ENCODE measurements around the gene SYNE2.

GRCh38 chr14:64185184-64185583 lies 332.4 kb downstream of the SYNE2 start:
- TF ChIP-seq CTCF (IDR thresholded peaks at IDR 0.05) (no peak), POLR2A (IDR thresholded peaks at IDR 0.05) (no peak)
